HG02759 (cell line): ENCODE data around the gene TCF12.
A peak's percentile ranks its signal among the peaks of the same experiment; 100 is the strongest.

ENCODE experiments used
- ATAC-seq: cut with Tn5 transposase; IDR thresholded peaks from one replicate; pipeline ENCODE4 v1.9.1; 2021; ENCODE audit warnings: mild to moderate bottlenecking, moderate library complexity; ENCODE audit not compliant: unreplicated experiment

The TCF12 gene

GRCh38 chr15:57203906-57204305 lies 285.5 kb downstream of the TCF12 start:
- ATAC-seq = no peak

GRCh38 chr15:57205027-57205855 lies 286.8 kb downstream of the TCF12 start:
- no peak for ATAC-seq

- no peak for ATAC-seq
Observed at GRCh38 chr15:57205996-57206395, 287.6 kb downstream of the TCF12 start.

- ATAC-seq = peak; percentile 44
Observed at GRCh38 chr15:57213862-57214261, 295.4 kb downstream of the TCF12 start.

- no peak for ATAC-seq
Observed at GRCh38 chr15:57215326-57215725, 296.9 kb downstream of the TCF12 start.

GRCh38 chr15:57215881-57216280 lies 297.4 kb downstream of the TCF12 start:
- no peak for ATAC-seq

GRCh38 chr15:57216288-57216687 lies 297.8 kb downstream of the TCF12 start:
- ATAC-seq = no peak

GRCh38 chr15:57217778-57218598 lies 299.5 kb downstream of the TCF12 start:
- ATAC-seq = no peak

GRCh38 chr15:57218826-57219576 lies 300.6 kb downstream of the TCF12 start:
- ATAC-seq = no peak

- no peak for ATAC-seq
Observed at GRCh38 chr15:57220205-57220604, 301.8 kb downstream of the TCF12 start.

- no peak for ATAC-seq
Observed at GRCh38 chr15:57221134-57221533, 302.7 kb downstream of the TCF12 start.

GRCh38 chr15:57223345-57223744 lies 304.9 kb downstream of the TCF12 start:
- no peak for ATAC-seq

GRCh38 chr15:57223887-57224286 lies 305.4 kb downstream of the TCF12 start:
- ATAC-seq = no peak

- ATAC-seq = no peak
Observed at GRCh38 chr15:57224664-57225063, 306.2 kb downstream of the TCF12 start.

GRCh38 chr15:57227166-57227565 lies 308.7 kb downstream of the TCF12 start:
- ATAC-seq = no peak

- ATAC-seq = no peak
Observed at GRCh38 chr15:57227899-57228298, 309.5 kb downstream of the TCF12 start.

- ATAC-seq = no peak
Observed at GRCh38 chr15:57228395-57228794, 310.0 kb downstream of the TCF12 start.

GRCh38 chr15:57229051-57229450 lies 310.6 kb downstream of the TCF12 start:
- no peak for ATAC-seq

GRCh38 chr15:57231559-57231958 lies 313.1 kb downstream of the TCF12 start:
- no peak for ATAC-seq

- no peak for ATAC-seq
Observed at GRCh38 chr15:57234156-57234555, 315.7 kb downstream of the TCF12 start.

GRCh38 chr15:57235186-57235585 lies 316.7 kb downstream of the TCF12 start:
- ATAC-seq = no peak
